Measurements from ENCODE around the gene ARHGAP18. TPM values are rescaled to one million over a fixed set of nuclear protein-coding genes. Genes with fewer than 3 reads are reported as not detected.

ARHGAP18 gene
- total RNA-seq, 4 donors from 2014 or later = 5.2 to 15.9 (median 7.4) TPM

DNA sequence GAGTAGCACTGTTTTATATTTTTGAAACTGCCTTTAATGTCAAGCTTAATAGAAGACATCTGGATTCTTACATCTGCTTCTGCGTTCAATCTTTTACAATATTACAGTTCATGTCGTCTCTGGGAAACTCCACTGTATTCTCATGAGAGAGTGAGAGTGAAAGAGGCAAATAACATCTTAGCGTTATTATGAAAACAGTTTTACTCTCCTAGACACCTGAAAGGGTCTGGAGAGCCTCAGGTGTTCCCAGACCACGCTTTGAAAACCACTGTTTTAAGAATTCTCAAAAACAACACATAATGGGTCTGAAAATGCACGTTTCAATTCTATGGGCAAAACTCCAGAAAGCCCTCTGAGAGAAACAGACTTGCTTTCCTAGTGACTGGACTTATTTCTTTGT lies 63.3 kb downstream of the ARHGAP18 start:
- intact Hi-C loops (cut with DNase I) = no loop called here
- Histone ChIP-seq H3K4me3 (peak overlapping the region in 1 of 4 donors; percentile 13), H3K27me3 (no peaks in the 10 kb centered on the region), H3K27ac (replicated peaks in 1 of 4) (peak overlapping the region in 1 of 4 donors; percentile 50), H3K36me3 (no peaks in the 10 kb centered on the region), H3K4me1 (peaks cover 5 to 18% (median 12%) of the 10 kb centered on the region in 4 donors), H3K9me3 (no peaks in the 10 kb centered on the region)
- no peak for DNase-seq (ENCODE audit: extremely low spot score)
- TF ChIP-seq, protein P1, sequence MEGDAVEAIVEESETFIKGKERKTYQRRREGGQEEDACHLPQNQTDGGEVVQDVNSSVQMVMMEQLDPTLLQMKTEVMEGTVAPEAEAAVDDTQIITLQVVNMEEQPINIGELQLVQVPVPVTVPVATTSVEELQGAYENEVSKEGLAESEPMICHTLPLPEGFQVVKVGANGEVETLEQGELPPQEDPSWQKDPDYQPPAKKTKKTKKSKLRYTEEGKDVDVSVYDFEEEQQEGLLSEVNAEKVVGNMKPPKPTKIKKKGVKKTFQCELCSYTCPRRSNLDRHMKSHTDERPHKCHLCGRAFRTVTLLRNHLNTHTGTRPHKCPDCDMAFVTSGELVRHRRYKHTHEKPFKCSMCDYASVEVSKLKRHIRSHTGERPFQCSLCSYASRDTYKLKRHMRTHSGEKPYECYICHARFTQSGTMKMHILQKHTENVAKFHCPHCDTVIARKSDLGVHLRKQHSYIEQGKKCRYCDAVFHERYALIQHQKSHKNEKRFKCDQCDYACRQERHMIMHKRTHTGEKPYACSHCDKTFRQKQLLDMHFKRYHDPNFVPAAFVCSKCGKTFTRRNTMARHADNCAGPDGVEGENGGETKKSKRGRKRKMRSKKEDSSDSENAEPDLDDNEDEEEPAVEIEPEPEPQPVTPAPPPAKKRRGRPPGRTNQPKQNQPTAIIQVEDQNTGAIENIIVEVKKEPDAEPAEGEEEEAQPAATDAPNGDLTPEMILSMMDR (IDR thresholded peaks at IDR 0.05) = no peak
- TF ChIP-seq POLR2A (IDR thresholded peaks at IDR 0.05; ENCODE audit: low read depth) (no peak), POLR2AphosphoS5 (IDR thresholded peaks at IDR 0.05) (no peak), EP300 (IDR thresholded peaks at IDR 0.05) (no peak)
- 23% methylated on average over 5 of the region's 5 CpGs for WGBS

DNA sequence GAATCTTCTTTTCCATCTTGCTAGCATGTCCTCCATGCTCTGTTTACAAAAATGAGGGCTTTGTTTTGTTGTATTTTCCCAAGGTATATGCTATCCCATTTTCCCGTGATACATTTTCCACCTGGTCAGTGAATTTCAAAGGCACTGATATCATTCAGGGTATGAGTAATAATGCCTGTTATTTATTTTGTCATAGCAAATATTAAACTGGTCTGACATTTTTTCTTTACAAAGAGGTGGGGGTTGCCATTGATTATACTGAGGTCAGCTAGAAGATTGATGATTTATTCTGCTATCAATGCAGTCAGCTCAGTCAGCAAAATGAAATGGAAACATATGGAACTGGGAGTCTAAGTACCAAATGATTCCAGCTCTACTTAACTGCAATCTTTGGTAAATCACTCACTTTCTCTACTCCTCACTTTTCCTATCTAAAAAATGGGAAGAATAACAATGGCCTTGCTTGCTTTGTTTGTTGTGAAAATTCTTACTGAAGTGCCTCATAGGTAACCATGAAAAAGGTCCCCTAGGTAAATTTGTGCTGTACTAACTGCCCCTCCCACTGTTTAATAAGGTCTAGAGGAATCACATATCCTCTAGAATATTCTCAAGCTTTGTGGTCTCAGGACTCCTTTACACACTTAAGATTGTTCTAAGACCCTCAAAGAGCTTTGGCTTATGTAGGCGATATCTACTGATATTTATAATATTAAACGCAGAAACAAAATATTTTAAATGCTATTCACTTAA lies 64.0 kb downstream of the ARHGAP18 start:
- H3K4me3 ChIP-seq = no peak overlapping the region
- TF ChIP-seq, protein P1 (IDR thresholded peaks at IDR 0.05) = no peak
- TF ChIP-seq EP300 (IDR thresholded peaks at IDR 0.05) (no peak), POLR2AphosphoS5 (IDR thresholded peaks at IDR 0.05) (no peak), POLR2A (IDR thresholded peaks at IDR 0.05; ENCODE audit: low read depth) (no peak)
- no peaks in the 10 kb centered on the region for H3K27me3 ChIP-seq
- peaks cover 5 to 18% (median 12%) of the 10 kb centered on the region in 4 donors for H3K4me1 ChIP-seq
- intact Hi-C loops (cut with DNase I) = no loop called here
- no peaks in the 10 kb centered on the region for H3K9me3 ChIP-seq
- WGBS = 56% methylated on average over 3 of the region's 3 CpGs
- no peak for DNase-seq (ENCODE audit: extremely low spot score)
- no peaks in the 10 kb centered on the region for H3K36me3 ChIP-seq
- H3K27ac ChIP-seq (replicated peaks in 1 of 4) = peak overlapping the region in 3 of 4 donors; percentile 9 to 40 (median 13)

DNA sequence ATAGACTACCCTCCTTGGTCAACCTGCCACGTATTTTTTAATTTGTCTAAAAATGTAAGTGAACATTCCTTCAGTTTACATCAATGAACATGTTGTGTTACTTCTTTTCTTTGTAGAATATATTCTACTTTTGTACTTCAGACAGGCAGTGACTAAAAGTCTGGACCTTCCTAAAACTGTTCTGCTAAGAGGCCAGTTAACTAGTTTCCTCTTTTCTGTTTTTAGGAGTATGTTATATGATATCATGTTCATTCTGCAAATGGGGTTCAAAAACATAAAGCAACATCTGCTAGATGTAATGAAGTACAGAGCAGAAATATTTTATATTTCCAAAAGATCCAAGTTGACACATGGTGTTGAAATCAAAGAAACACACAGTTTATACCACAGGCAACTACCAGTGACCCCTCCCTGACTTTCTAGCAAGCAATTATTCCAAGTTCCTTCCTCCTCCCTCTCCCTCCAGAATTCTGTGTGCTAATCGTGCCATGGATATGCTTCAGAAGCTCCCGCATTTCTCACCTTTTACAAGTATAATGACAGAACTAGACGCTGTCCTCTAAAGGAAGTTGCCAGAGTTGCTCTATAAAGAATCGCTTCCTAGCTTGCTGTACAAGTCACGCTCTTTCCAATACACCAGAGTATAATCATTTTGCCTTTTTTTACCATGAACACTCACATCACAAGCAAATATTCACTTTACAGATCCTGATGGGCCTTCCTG lies 64.7 kb downstream of the ARHGAP18 start:
- Histone ChIP-seq H3K27me3 (no peaks in the 10 kb centered on the region), H3K36me3 (no peaks in the 10 kb centered on the region), H3K4me1 (peaks cover 5 to 18% (median 12%) of the 10 kb centered on the region in 4 donors), H3K4me3 (no peak overlapping the region), H3K27ac (replicated peaks in 1 of 4) (peak overlapping the region; percentile 9 to 40 (median 12)), H3K9me3 (no peaks in the 10 kb centered on the region)
- intact Hi-C loops (cut with DNase I) = no loop called here
- TF ChIP-seq POLR2A (IDR thresholded peaks at IDR 0.05; ENCODE audit: low read depth) (no peak), POLR2AphosphoS5 (IDR thresholded peaks at IDR 0.05) (no peak), EP300 (IDR thresholded peaks at IDR 0.05) (no peak)
- TF ChIP-seq, protein P1 (IDR thresholded peaks at IDR 0.05) = no peak
- DNase-seq (ENCODE audit: extremely low spot score) = no peak
- WGBS = 72% methylated on average over 6 of the region's 6 CpGs

DNA sequence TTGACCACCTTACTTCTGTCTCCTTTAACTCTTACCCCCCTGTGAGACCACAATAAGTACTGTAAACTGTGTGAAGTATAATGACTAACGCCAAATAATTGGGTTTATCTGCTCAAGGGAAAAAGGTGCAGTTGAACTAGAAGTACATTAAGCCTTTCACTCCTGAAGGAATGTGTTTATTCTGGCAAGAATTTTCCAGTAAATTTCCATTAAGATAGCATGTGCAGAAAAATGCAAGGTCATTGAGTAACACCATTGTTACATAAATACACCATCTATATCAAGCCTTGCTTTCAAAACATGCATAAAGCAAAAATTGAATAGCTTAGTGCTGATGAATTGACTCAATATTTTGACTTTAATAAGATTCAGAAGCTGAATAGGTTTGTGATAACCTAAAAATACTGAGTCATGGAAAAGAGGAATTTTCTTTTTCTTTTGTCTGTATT lies 65.4 kb downstream of the ARHGAP18 start:
- Histone ChIP-seq H3K4me3 (no peak overlapping the region), H3K4me1 (peaks cover 5 to 18% (median 12%) of the 10 kb centered on the region in 4 donors), H3K9me3 (no peaks in the 10 kb centered on the region), H3K27me3 (no peaks in the 10 kb centered on the region), H3K36me3 (no peaks in the 10 kb centered on the region), H3K27ac (replicated peaks in 1 of 4) (peak overlapping the region in 2 of 4 donors; percentile 9 to 10)
- 72% methylated on average over 1 of the region's 1 CpG for WGBS
- no peak for DNase-seq (ENCODE audit: extremely low spot score)
- TF ChIP-seq, protein P1 (IDR thresholded peaks at IDR 0.05) = no peak
- TF ChIP-seq POLR2A (IDR thresholded peaks at IDR 0.05; ENCODE audit: low read depth) (no peak), POLR2AphosphoS5 (IDR thresholded peaks at IDR 0.05) (no peak), EP300 (IDR thresholded peaks at IDR 0.05) (no peak)
- intact Hi-C loops (cut with DNase I) = no loop called here

Data from esophagus muscularis mucosa (tissue), 4 donors.